NOMO-1 (cell line): Measurements from ENCODE around the gene FAM236D.
"Not testable (repeated sequence)": the region's sequence is repeated elsewhere in the genome, so short reads cannot be mapped to it uniquely, and the experiment has no call there.

Experiments
- DNase-seq, 2 experiments: peaks; one replicate each; lab custom pipeline; 2025; ENCODE audit not compliant: unreplicated experiment in 2 of 2; lab: John Stamatoyannopoulos, UW

The FAM236D gene

GRCh38 chrX:72808110-72808509, at the start of gene FAM236D:
Gene FAM236D, minus strand, starts transcription at chrX:72808210. Its CDS starts 100 bp downstream, at chrX:72808110.
- DNase-seq = not testable (repeated sequence)

GRCh38 chrX:72837532-72837931, 29.5 kb upstream of the FAM236D start:
- DNase-seq = not testable (repeated sequence)

- not testable (repeated sequence) for DNase-seq
Observed at GRCh38 chrX:72830701-72831100, 22.7 kb upstream of the FAM236D start.

GRCh38 chrX:72790390-72790789, 17.6 kb downstream of the FAM236D start:
- DNase-seq = not testable (repeated sequence)

GRCh38 chrX:72788142-72788541, 19.9 kb downstream of the FAM236D start:
- not testable (repeated sequence) for DNase-seq

GRCh38 chrX:72783964-72784363, 24.0 kb downstream of the FAM236D start:
- not testable (repeated sequence) for DNase-seq

GRCh38 chrX:72783365-72783936, 24.6 kb downstream of the FAM236D start:
- not testable (repeated sequence) for DNase-seq

- not testable (repeated sequence) for DNase-seq
Observed at GRCh38 chrX:72782560-72782959, 25.4 kb downstream of the FAM236D start, which contains the start of gene FAM236B. Gene FAM236B, minus strand, starts transcription at chrX:72782660. Its CDS starts 100 bp downstream, at chrX:72782560.

GRCh38 chrX:72778146-72778545, 29.9 kb downstream of the FAM236D start:
- DNase-seq = not testable (repeated sequence)

- DNase-seq = not testable (repeated sequence)
Observed at GRCh38 chrX:72777467-72777790, 30.6 kb downstream of the FAM236D start.

- DNase-seq = not testable (repeated sequence)
Observed at GRCh38 chrX:72776653-72777466, 31.1 kb downstream of the FAM236D start, which contains the start of gene DMRTC1B. Gene DMRTC1B, plus strand, starts transcription at chrX:72776890. Its CDS starts 68,246 bp downstream, at chrX:72845136.

GRCh38 chrX:72760454-72760853, 47.6 kb downstream of the FAM236D start:
- not testable (repeated sequence) for DNase-seq
